Activated CD8-positive, alpha-beta memory T cell treated with anti-CD3 and anti-CD28 coated beads, Interleukin-2, amount 50 U/mL, for 4 hours (primary cell): ENCODE data around the gene LGR6.
"Not testable (repeated sequence)": the region's sequence is repeated elsewhere in the genome, so short reads cannot be mapped to it uniquely, and the experiment has no call there.

Experiments used
- DNase-seq: peaks from one replicate; pipeline ENCODE4 v3.0.0-alpha.2; 2020

The LGR6 gene

GRCh38 chr1:202176949-202177927 is 16.4 kb upstream of the LGR6 start:
- no peak for DNase-seq

- no peak for DNase-seq
Observed at GRCh38 chr1:202179828-202180750, 13.5 kb upstream of the LGR6 start.

GRCh38 chr1:202180751-202181139 is 12.9 kb upstream of the LGR6 start:
- DNase-seq, result not testable (repeated sequence)

- DNase-seq, result no peak
Observed at GRCh38 chr1:202181586-202181985, 12.0 kb upstream of the LGR6 start.

- DNase-seq, result no peak
Observed at GRCh38 chr1:202182040-202182877, 11.3 kb upstream of the LGR6 start.

- DNase-seq, result peak; percentile 67
Observed at GRCh38 chr1:202184750-202185460, 8.7 kb upstream of the LGR6 start.

GRCh38 chr1:202186327-202186726 is 7.3 kb upstream of the LGR6 start:
- DNase-seq, result no peak

- no peak for DNase-seq
Observed at GRCh38 chr1:202187041-202187671, 6.4 kb upstream of the LGR6 start.

GRCh38 chr1:202187697-202188407 is 5.7 kb upstream of the LGR6 start:
- no peak for DNase-seq

GRCh38 chr1:202189001-202189790 is 4.4 kb upstream of the LGR6 start:
- peak; percentile 83 for DNase-seq

GRCh38 chr1:202189918-202190715 is 3.5 kb upstream of the LGR6 start:
- no peak for DNase-seq

GRCh38 chr1:202191391-202191790 is 2.2 kb upstream of the LGR6 start:
- DNase-seq, result not testable (repeated sequence)

GRCh38 chr1:202192770-202193613 is 607 bp upstream of the LGR6 start:
- peak; percentile 67 for DNase-seq

- no peak for DNase-seq
Observed at GRCh38 chr1:202194328-202194648, 689 bp downstream of the LGR6 start.

GRCh38 chr1:202197653-202198365 is 4.2 kb downstream of the LGR6 start:
- no peak for DNase-seq

GRCh38 chr1:202198366-202198724 is 4.7 kb downstream of the LGR6 start:
- no peak for DNase-seq

GRCh38 chr1:202199040-202199889 is 5.7 kb downstream of the LGR6 start:
- DNase-seq, result no peak
